CD4-positive, alpha-beta T cell treated with Interleukin-10 for 1 hour (primary cell): ENCODE data around the gene NCAPD2.
"Not testable (repeated sequence)": the region's sequence is repeated elsewhere in the genome, so short reads cannot be mapped to it uniquely, and the experiment has no call there.

Experiments used
- DNase-seq: peaks from one replicate; pipeline ENCODE4 v3.0.0-alpha.2; 2020

NCAPD2 gene

DNA sequence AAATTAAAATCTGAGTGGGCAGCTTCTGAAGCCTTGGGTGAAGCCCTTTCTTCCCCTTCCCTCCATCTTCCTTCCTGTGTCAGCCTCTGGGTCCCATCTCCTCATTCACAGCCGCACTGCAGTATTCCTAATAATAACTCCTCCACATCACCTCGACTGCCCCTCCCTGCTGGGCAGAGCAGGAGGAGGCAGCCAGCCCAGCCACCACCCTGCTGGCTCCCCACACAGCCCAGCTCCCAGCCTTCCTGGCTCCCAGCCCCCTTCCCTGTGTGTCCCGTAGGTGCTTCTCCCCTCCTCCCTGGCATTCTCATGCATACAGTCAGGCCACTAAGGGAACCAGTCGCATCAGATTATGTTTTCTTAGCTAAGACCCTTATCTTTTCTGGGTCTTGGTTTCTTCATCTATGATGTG lies 58.2 kb downstream of the NCAPD2 start:
- no peak for DNase-seq

DNA sequence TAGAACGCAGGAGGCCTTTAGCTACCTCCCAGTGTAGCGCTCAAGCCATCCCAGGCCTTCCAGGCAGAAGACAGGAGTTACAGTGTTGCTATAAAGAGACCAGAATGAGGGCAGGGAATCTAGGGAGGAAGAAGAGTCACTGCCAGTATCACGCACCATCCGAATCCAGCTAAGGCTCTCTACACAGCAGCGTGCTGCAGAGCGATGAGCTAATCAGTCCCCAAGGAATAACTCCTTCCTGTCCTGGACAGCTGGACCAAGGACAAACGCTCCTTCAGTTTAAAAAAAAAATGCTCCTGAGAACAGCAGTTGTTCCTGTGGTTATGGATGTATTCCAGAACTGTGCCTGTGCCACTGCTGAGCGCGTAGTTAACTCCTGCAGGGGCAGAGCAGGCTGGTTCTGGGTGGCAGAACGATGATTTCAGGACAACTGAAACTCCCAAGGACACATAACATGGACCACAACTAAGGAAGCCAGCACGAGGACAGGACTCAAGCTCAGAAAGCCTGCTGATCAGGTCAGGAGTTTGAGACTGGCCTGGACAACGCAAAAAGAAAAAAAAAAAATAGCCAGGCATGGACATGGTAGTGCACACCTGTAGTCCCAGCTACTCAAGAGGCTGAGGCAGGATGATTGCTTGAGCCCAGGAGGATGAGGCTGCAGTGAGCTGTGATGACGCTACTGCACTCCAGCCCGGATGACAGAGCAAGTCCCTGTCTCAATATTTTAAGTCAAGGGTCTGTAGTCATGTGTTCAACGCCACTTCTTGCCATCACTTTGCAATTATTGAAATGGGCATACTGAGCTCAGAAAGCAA lies 59.4 kb downstream of the NCAPD2 start:
- DNase-seq: no peak

DNA sequence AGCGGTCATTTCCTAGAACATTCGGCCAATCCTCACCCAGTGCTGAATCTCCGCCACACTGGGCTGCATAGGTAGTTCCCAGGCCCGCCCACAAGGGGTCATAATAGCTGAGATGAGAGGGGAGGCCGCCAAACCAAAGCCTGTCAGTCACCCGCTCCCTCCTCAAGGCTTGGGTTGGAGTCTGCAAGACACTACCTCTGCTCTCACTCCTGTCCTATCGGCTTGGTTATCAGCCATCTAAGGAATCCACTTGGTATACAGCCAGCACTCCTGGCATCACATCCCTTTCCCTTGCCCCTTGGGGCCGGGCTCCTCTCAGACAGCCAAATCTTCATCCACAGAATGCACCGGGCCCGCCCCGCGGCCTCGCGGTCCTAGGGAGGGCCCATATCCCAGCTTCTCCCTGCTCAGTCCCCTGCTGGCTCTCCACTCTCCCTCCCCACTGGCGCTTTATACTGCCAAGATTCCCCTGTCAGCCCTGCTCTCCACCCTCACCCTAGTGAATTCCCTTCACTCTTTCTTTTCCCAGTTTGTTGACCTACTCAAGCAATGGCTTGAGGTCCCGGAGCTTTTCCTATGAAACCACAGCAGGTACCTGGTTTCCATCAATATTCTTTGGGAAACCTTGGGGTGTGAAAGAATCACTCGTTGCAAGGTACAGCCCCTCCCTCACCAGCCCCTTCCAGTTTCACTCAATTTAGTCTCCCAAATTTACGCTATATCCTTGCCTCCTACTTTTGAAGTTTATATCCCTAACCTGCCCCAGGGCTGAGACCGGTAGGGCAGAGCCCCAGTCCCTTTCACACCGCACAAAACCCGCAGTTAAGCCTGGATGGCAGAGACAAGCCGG lies 60.5 kb downstream of the NCAPD2 start:
- DNase-seq: peak; percentile 79

DNA sequence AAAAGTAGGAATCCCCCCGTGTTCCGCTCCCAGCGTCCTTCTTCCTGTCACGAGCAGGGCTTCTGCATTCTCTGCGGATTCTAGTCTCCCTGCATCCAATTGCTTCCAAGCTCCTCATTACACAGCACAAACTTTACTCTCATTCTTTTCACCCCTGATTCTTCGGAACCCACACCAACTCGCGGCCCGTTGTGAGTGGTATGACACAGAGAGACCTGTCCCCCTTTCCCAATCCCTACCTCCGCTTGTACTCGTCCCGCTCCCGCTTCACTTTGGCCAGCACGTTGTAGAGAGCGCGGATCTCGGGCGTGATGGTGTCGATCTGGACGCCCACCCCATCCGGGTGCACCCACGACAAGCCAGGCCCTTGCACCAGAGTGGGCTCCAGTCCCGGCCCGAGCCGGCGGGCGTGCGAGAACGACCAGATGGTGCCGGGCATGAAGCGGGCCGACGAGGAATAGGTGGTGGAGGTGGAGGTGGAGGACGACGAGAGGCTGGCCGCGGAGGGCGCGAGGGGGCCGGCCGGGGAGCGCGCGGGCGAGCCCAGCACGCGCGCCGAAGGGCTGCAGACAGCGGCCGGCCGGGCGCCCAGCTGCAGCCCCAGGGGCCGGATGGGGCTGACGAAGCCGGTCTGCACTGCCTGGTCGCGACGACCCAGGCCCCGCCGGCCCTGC lies 61.3 kb downstream of the NCAPD2 start:
- no peak for DNase-seq

DNA sequence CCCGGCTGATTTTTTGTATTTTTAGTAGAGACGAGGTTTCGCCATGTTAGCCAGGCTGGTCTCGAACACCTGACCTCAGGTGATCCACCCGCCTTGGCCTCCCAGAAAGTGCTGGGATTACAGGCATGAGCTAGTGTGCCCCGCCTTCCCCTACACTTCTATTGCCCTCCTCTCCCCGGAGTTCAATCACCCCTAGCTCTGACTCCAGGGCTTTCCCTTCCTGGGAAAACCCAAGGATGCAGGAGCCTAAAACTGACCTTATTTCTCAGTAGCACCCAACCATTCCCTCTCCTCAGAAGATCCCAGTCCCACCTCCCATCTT lies 62.6 kb downstream of the NCAPD2 start:
- DNase-seq: not testable (repeated sequence)

DNA sequence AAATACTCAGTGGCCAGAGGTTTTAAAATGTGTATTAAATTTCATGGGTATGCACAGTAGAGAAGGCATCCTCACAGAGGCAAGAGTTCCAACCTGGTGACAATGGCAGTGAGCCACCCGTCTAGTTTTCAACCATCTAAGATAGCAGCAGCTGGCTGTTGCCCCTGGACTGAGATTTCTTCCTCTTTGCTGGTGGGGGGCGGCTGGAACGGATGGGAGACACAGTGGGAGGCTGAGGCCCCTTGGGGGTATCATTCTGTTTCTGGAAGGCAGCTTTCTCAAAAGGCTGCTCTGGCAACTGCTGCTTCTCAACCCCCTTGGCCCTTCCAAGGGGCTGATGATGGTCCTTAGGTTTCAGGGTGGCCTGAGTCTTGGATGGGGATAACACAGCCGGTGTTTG lies 63.0 kb downstream of the NCAPD2 start:
- no peak for DNase-seq

DNA sequence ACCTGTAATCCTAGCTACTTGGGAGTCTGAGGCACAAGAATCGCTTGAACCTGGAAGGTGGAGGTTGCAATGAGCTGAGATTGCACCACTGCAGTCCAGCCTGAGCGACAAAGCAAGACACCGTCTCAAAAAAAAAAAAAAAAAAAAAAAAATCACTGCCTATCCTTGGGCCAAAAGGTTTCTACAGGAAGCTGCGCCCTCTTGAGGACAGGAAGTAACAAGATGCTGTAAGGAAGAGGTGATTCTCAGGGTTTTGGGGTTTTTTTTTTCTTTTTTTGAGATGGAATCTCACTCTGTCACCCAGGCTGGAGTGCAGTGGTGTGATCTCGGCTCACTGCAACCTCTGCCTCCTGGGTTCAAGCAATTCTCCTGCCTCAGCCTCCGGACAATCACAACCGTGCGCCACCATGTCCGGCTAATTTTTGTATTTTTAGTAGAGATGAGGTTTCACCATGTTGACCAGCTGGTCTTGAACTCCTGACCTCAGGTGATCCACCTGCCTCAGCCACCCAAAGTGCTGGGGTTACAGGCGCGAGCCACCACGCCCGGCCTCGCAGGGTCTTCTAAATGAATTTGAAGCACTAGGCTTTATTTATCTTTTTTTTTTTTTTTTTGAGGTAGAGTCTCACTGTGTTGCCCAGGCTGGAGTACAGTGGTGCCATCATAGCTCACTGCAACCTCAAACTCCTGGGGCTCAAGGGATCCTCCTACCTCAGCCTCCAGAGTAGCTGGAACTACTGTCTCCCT lies 64.3 kb downstream of the NCAPD2 start:
- DNase-seq: peak; percentile 80

DNA sequence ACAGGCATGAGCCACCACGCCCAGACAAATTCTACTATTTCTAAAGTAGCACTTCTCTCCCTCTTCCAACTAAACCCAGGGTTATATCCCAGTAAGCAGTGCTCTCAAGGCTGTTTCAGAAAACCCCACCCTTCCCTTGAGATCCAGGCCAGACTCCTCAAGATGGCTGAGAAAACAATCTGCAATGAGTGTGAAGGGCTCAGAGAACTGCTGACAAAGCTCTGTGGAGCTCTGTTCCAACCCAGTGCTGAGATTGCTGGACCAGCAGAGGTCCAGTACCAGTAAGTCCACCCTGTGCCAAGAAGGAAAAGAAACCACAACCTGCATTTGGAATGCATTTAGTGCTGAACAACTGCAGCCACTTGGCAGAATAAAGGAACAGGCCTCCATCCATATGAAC lies 65.6 kb downstream of the NCAPD2 start:
- DNase-seq: no peak

DNA sequence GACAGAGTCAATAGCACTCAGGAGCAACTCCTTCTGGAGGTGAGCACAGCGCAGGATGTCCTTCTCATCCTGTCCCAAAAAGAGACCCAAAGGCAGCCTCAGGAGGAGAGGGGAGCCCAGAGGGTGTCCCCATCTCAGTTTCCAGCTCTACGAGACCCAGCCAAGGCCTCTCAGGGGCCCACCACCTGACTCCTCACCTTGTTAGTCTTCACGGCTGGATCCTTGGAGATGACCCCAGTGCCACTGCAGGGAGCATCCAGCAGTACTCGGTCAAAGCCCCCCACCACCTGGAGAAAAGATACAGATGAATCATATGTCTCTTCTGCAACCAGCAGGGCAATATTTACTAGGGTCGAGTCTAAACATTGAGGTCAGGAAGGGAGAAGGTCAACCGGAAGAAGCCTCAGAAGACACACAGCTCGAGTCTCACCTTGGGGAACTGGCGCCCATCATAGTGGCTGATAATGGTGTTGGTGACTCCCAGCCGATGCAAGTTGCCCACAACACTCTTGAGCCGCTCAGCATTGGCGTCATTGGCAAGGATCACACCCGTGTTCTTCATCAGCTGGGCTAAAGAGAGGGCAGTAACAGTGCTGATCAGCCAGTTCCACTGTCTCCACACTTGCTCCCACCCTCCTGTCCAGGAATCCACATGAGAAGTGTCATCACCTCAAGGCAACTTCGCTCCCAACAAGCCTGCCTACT lies 66.8 kb downstream of the NCAPD2 start:
- DNase-seq: no peak

DNA sequence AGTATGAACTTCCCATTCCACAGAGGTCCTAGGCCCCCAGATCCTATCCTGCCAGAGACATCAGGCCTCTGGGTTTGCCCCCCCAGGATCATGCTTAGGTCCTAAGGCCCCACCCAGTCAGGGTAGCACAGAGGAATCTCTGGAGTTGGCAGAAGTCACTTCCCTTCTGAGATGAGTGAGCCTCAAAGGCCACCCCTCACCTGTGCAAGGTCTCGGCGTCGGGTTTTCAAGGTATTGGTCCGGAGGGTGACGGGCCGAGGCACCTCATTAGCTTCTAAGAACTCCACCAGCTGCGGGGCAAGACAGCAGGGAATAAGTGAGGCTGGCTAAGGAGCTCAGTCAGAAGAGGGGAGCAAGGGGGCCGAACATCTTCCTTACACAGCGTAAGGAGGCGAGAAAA lies 69.0 kb downstream of the NCAPD2 start:
- DNase-seq: no peak

DNA sequence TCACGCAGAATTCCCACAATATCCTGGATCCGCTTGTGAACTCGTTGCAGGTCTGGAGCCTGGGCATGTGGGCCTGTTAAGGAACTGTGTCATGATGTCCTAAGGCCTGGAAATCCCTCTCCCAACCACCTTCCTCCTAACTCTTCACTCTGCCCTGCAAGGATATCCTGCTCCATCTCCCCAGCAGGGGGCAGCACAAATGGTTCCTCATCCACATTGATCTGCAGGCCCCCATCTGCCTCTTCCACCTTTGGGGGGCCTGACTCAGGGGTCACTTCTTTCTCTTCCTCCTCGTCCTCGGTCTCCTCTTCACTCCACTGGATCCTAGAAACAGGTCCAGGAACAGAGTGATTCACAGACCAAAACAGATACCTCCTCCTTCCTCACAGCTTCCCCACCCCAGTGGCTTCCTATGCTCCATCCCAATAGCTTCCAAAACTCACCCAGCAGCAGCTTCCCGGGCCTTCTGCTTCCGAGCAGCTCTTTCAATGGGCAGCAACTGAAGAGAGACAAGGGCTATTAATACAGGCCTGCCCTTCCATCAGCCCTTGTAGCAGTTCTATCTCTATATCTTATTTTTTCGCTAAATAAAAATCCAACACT lies 69.6 kb downstream of the NCAPD2 start:
- DNase-seq: peak; percentile 70

DNA sequence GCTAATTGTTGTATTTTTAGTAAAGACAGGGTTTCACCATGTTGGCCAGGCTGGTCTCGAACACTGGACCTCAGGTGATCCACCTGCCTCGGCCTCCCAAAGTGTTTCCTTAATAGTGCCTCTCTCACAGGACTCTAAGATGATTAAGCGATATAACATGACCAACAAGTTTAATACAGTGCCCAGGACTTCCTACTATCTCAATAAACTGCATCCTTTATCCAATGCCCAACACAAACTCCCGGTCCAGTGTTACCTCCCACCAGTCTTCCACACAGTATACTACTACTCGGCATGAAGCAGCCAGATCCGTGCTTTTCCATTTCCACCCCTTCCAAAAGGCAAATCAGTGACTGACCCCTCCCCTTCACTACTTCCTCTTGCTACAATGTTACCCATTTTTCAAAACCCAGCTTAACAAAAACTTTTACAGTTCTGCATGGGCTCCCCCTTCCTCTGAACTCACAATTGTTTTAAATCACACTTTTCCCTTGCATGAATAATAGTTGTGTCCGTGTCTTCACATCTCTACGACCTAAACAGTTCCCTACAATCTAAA lies 73.3 kb downstream of the NCAPD2 start:
- no peak for DNase-seq

DNA sequence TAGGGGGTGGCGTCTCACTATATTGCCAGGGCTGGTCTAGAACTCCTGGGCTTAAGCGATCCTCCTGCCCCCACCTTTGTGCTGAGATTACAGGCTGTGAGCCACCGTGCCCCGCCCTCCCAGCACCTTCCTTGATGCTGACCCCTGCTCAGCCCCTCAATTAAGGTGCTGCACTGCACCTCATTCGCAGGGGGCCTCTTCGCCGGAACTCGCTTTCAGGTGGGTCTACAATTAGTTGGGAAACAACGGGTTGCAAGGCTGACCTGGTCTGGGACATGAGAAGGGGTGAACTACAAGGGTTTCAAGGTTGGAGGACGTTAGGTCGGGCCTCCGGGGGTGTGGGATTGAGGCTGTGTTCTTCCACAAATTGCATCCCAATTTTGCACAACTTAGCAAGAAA lies 75.4 kb downstream of the NCAPD2 start:
- DNase-seq: no peak

DNA sequence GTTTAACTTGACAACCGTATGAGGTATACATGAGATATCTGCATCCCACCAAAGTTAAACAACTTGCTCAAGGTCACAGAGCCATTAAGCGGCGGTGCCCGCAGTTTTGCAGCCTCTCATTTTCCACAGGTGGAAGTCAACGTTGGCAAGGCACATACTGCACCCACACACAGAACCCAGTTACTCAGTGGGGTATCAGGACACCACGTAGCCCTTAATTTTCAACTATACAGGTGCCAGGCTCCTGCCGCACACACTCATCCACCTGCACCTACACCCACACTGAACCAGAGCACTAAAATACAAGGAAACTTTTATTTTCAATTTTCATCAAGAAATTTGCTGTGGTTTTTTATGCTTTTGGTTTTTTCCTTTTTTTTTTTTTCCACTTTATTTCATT lies 75.9 kb downstream of the NCAPD2 start:
- DNase-seq: no peak

DNA sequence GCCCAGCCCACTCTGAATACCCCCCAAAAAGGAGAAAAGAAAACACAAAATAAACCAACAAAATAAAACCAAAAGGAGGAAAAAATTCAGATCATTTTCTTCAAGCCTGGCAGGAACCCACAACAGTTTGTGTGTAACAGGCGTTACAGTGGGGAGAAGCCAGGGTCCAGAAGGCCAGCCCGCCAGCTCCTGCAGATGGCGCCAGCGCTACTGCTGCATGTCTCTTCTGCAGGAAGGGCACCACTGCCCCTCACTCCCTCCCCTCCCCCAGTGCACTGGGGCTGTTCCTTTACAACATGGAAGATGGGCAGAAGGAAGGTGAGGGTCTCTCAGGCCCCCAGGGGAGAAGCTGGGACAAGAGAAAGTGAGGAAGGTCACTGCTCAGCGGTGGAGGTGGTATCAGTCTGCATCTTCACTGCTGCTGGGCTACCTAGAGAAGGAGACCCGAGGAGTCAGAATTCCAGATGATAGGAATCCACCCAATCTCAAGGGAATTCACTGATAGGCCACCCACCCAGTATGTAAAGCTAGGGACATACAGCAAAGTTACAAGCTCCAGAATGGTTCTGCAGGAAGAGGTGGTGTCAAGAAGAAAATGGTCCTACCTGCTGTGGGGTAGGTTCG lies 76.5 kb downstream of the NCAPD2 start:
- DNase-seq: peak; percentile 53

DNA sequence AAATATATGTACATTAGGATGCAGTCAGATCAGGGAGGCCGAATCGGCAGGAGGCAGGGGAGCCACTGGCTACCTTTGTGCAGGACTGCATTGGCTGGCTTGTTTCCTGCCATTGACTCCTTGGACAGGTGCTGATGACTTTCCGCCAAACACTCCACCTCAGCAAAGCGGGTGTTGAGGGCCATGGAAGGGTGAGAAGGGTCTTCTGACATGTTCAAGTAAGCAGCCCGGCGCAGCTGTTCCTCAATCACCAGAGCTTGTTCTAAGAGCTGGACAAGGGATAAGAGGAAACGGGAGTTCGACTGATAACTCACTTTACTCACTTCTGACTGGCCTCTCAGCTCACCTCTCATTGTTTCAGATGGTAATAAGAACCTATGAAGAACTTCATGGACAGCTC lies 79.1 kb downstream of the NCAPD2 start:
- no peak for DNase-seq

DNA sequence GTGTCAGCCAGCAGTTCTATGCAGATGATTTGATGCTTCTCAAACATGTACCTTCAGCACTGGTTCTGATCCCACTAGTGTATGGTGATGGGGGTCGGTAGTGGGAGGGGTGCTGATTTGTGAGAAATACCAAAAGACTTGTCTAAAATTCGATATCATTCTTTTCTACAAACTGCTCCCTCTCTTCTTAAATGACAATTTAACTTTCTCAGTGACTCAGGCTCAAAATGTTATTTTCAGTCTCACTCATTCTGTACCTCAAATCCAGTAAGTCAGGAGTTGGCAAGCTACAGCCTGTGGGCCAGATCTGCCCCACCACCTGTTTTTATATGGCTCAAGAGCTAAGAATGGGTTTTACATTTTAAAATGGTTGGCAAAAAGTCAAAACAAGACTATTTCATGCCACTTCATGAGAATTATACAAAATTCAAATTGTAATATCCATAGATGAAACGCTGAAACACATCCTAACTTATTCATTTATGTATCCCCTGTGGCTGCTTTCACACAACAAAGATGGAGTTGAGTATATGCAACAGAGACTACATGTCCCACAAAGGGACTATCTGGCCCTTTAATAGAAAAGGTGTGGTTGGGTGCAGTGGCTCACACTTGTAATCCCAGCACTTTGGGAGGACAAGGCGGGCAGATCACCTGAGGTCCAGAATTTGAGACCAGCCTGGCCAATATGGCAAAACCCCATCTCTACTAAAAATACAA lies 80.8 kb downstream of the NCAPD2 start:
- DNase-seq: no peak

DNA sequence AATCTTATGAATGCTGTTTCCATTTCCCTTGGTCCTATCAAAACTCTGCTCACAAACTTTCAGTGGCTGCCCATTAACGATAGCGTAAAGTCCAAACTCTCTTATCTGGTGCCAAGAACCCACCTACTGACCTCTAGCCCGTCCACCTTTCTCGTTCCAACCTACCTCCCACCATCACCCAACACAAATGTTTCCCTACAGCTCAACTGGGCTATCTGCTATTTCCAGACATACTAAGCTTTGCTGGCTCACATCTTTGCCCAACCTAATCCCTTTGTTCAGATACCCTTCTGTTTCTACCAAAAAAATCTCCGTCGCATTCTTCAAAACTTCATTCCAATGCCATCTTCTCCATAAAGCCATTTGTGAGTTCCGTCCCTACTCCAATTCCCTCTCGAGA lies 81.7 kb downstream of the NCAPD2 start:
- DNase-seq: no peak
